Neural cell (in vitro differentiated cells): Measurements from ENCODE around the gene PECR.

ENCODE experiments used
- CTCF ChIP-seq: fragments of 450-650 bp; IDR thresholded peaks from 2 replicates; pipeline ENCODE4 v1.5.1; 2014; ENCODE audit warnings: antibody characterized with exemption, mild to moderate bottlenecking, moderate library complexity; ENCODE audit not compliant: poor library complexity, severe bottlenecking
- EP300 ChIP-seq: fragments of 450-650 bp; conservative IDR thresholded peaks from 2 replicates; pipeline ENCODE4 v1.6.1; 2014; ENCODE audit warnings: antibody characterized with exemption, mild to moderate bottlenecking, moderate library complexity; ENCODE audit not compliant: poor library complexity, severe bottlenecking
- EZH2 ChIP-seq: fragments of 200-600, 300-800 bp; shearing (Covaris generic), sonication (generic); IDR thresholded peaks from 2 replicates; pipeline ENCODE4 v1.6.1; 2014; ENCODE audit warnings: antibody characterized with exemption, low read length, borderline replicate concordance, mild to moderate bottlenecking; ENCODE audit not compliant: insufficient read depth, poor library complexity, severe bottlenecking
- MXI1 ChIP-seq: fragments of 450-650 bp; conservative IDR thresholded peaks from 2 replicates; pipeline ENCODE4 v1.6.1; 2014; ENCODE audit warnings: antibody characterized with exemption, mild to moderate bottlenecking; ENCODE audit not compliant: poor library complexity, severe bottlenecking
- POLR2AphosphoS5 ChIP-seq: IDR thresholded peaks from 2 replicates; pipeline ENCODE4 v1.6.1; 2012
- SMC3 ChIP-seq: fragments of 450-650 bp; conservative IDR thresholded peaks from 2 replicates; pipeline ENCODE4 v1.6.1; 2014; ENCODE audit warnings: antibody characterized with exemption, mild to moderate bottlenecking, moderate library complexity; ENCODE audit not compliant: poor library complexity
- TAF1 ChIP-seq: IDR thresholded peaks from 2 replicates; pipeline ENCODE4 v1.6.1; 2012; ENCODE audit warnings: low read depth
- TF ChIP-seq, protein P1 (sequence below): IDR thresholded peaks from 2 replicates; pipeline ENCODE4 v1.6.1; 2012; ENCODE audit warnings: borderline replicate concordance

DNA sequence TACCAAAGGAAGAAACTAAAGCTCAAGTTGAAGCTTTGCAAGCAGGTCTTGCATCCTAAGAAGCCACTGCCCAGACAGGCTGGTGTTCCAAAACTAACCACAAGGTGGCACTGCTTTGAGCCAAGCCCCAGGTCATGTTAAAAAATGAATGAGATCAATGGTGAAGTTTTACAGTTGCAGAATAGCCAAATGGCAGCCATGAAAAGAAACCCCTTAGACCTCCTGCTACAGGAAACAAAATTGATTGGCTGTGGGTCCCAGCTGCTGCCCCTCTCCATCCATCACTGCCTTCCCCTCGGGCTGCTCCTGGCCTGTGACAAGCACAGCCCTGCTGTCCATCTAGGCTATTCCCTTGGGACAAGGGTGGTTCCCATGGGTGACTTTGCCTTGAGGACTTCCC is 47.5 kb downstream of the PECR start:
- TF ChIP-seq, protein P1, sequence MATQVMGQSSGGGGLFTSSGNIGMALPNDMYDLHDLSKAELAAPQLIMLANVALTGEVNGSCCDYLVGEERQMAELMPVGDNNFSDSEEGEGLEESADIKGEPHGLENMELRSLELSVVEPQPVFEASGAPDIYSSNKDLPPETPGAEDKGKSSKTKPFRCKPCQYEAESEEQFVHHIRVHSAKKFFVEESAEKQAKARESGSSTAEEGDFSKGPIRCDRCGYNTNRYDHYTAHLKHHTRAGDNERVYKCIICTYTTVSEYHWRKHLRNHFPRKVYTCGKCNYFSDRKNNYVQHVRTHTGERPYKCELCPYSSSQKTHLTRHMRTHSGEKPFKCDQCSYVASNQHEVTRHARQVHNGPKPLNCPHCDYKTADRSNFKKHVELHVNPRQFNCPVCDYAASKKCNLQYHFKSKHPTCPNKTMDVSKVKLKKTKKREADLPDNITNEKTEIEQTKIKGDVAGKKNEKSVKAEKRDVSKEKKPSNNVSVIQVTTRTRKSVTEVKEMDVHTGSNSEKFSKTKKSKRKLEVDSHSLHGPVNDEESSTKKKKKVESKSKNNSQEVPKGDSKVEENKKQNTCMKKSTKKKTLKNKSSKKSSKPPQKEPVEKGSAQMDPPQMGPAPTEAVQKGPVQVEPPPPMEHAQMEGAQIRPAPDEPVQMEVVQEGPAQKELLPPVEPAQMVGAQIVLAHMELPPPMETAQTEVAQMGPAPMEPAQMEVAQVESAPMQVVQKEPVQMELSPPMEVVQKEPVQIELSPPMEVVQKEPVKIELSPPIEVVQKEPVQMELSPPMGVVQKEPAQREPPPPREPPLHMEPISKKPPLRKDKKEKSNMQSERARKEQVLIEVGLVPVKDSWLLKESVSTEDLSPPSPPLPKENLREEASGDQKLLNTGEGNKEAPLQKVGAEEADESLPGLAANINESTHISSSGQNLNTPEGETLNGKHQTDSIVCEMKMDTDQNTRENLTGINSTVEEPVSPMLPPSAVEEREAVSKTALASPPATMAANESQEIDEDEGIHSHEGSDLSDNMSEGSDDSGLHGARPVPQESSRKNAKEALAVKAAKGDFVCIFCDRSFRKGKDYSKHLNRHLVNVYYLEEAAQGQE = no peak
- no peak for TF ChIP-seq POLR2AphosphoS5
- TF ChIP-seq CTCF = peak; percentile 71
- TF ChIP-seq EZH2 = no peak
- no peak for TF ChIP-seq EP300
- TF ChIP-seq MXI1 = no peak
- TF ChIP-seq TAF1 = no peak
- peak; percentile 61 for TF ChIP-seq SMC3
